Psoas muscle (tissue), 8 donors: Measurements from ENCODE around the gene GATA5. TPM values are rescaled to one million over a fixed set of nuclear protein-coding genes. Genes with fewer than 3 reads are reported as not detected.
A peak's percentile ranks its signal among the peaks of the same experiment; 100 is the strongest.

Experiments used
- ATAC-seq, 4 donors: fragments of 200-7000 bp; cut with Tn5 transposase; one replicate each; pipeline ENCODE4 v1.9.1; 2020; ENCODE audit warnings: moderate library complexity in 3 of 4, mild to moderate bottlenecking in 2 of 4
- DNase-seq, 2 donors: peaks; one replicate each; pipeline ENCODE4 v3.0.0-alpha.2; 2020
- H3K27ac ChIP-seq: fragments of 200-600 bp; one replicate; pipeline ENCODE4 v1.8.0; 2022
- H3K27me3 ChIP-seq, 3 donors: fragments of 200-600 bp in 1 of 3; one replicate each; pipeline versions ENCODE4 v1.6.1 to v1.8.0; 2013 to 2022; ENCODE audit warnings: low read length in 2 of 3, mild to moderate bottlenecking in 2 of 3, moderate library complexity in 1 of 3; ENCODE audit not compliant: insufficient read depth in 3 of 3
- H3K36me3 ChIP-seq, 2 donors: fragments of 200-600 bp in 1 of 2; one replicate each; pipeline versions ENCODE4 v1.6.1 to v1.8.0; 2013 to 2022; ENCODE audit warnings: low read depth in 1 of 2, mild to moderate bottlenecking in 1 of 2, moderate library complexity in 1 of 2; ENCODE audit not compliant: insufficient read depth in 1 of 2
- H3K4me1 ChIP-seq: fragments of 200-600 bp; one replicate; pipeline ENCODE4 v1.8.0; 2022
- H3K4me3 ChIP-seq: fragments of 200-600 bp; one replicate; pipeline ENCODE4 v1.8.0; 2022; ENCODE audit warnings: mild to moderate bottlenecking
- H3K9me3 ChIP-seq: fragments of 200-600 bp; one replicate; pipeline ENCODE4 v1.8.0; 2022
- WGBS, 3 donors: extraction: QIAGEN DNeasy Blood & Tissue Kit; methylation state at CpG; one replicate each; pipeline versions ENCODE4 v1.1.6 to v1.1.7; 2013; 5-methylcytosine and 5-hydroxymethylcytosine counted together
- intact Hi-C, 2 donors: fragments of 100-400 bp; cut with DNase I; formaldehyde crosslinking; loops; one replicate each; pipeline versions ENCODE4 v1.11.0 to v1.14.2; 2022
- polyA plus RNA-seq, 3 donors: library from polyadenylated mRNA; stranded (reverse); fragments of 200-250 nt; gene quantifications; one replicate each; pipeline ENCODE4 v1.2.3, GENCODE V29; 2013
- total RNA-seq, 4 donors: library from RNA; stranded (reverse); fragmentation: NEBNext Ultra II Directional in 2 of 4; extraction: Animal tissue kit (Norgen Biotek cat#: 25700) in 2 of 4; gene quantifications; one replicate each; pipeline versions ENCODE4 v1.2.1 to v1.2.4, GENCODE V29; 2021 to 2023
- TF ChIP-seq, protein P1 (sequence below): fragments of 200-600 bp; IDR thresholded peaks from one replicate; pipeline ENCODE4 v1.8.0; 2022; ENCODE audit warnings: antibody characterized with exemption
- donor health status: healthy with polysubstance abuse.
- donor health status: DM: no; HTN: no; CAD: no; lungs with moderate emphysema.
- donor health status: Bipolar disorder and iron deficiency.
- donor health status: healthy.
- donor health status: DM: yes; HTN: yes; CAD: no.
- donor health status: DM: no; HTN: no; CAD: no.
- donor health status: DM: no; HTN: no; CAD: no.
- donor health status: DM: yes; HTN: yes; CAD: no.

The GATA5 gene
- total and polyA plus RNA-seq, 7 donors = 0.01 to 0.14 (median 0.08) TPM; not detected in 3

GRCh38 chr20:62480318-62480717 is 4.5 kb upstream of the GATA5 start:
- Histone ChIP-seq H3K27me3 (peaks cover 0 to 81% (median 24%) of the 10 kb centered on the region in 3 donors), H3K4me3 (no peak overlapping the region), H3K27ac (no peak overlapping the region), H3K36me3 (no peaks in the 10 kb centered on the region), H3K4me1 (peaks cover 19% of the 10 kb centered on the region), H3K9me3 (no peaks in the 10 kb centered on the region)
- intact Hi-C loops = loop anchor here in 1 of 2 donors (5.0 kb wide), 1 partner anchor 137 kb away; no protein-coding TSS in a partner anchor
- 72 to 81% (median 74%) methylated on average over 8 to 9 of the region's 9 CpGs for WGBS, 3 donors
- TF ChIP-seq, protein P1, sequence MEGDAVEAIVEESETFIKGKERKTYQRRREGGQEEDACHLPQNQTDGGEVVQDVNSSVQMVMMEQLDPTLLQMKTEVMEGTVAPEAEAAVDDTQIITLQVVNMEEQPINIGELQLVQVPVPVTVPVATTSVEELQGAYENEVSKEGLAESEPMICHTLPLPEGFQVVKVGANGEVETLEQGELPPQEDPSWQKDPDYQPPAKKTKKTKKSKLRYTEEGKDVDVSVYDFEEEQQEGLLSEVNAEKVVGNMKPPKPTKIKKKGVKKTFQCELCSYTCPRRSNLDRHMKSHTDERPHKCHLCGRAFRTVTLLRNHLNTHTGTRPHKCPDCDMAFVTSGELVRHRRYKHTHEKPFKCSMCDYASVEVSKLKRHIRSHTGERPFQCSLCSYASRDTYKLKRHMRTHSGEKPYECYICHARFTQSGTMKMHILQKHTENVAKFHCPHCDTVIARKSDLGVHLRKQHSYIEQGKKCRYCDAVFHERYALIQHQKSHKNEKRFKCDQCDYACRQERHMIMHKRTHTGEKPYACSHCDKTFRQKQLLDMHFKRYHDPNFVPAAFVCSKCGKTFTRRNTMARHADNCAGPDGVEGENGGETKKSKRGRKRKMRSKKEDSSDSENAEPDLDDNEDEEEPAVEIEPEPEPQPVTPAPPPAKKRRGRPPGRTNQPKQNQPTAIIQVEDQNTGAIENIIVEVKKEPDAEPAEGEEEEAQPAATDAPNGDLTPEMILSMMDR = no peak
- ATAC-seq (no peak), DNase-seq (no peak)

- Histone ChIP-seq H3K4me3 (no peak overlapping the region), H3K4me1 (peaks cover 19% of the 10 kb centered on the region), H3K27me3 (peaks cover 0 to 82% (median 29%) of the 10 kb centered on the region in 3 donors), H3K9me3 (no peaks in the 10 kb centered on the region), H3K36me3 (no peaks in the 10 kb centered on the region), H3K27ac (no peak overlapping the region)
- DNase-seq (no peak), ATAC-seq (no peak)
- WGBS, 3 donors = 49 to 62% (median 53%) methylated on average over 5 of the region's 5 CpGs
- intact Hi-C loops = loop anchor here in 1 of 2 donors (5.0 kb wide), 1 partner anchor 138 kb away; no protein-coding TSS in a partner anchor
- TF ChIP-seq, protein P1 = no peak
Observed at GRCh38 chr20:62479656-62480055, 3.9 kb upstream of the GATA5 start.

DNA sequence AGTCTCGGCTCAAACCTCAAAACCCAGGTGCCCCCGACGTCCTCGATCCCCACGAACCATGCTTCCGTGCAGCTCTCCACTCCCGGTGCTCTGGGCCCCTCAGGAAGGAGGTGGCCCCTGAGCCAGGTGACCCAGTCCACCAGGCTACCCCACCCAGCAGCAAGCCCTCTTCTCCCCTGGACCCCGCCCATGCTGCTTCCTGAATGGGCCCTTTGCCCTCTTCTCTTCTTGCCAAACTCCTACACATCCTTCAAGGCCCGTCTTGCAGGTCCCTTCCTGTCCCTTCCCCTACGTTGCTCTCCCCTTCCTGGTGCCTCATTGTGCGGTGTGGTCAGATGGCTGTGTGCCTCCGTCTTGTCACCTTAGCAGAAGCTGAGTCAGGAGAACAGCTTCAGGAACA is 3.4 kb upstream of the GATA5 start:
- WGBS, 3 donors = 83 to 87% (median 86%) methylated on average over 10 to 12 of the region's 12 CpGs

DNA sequence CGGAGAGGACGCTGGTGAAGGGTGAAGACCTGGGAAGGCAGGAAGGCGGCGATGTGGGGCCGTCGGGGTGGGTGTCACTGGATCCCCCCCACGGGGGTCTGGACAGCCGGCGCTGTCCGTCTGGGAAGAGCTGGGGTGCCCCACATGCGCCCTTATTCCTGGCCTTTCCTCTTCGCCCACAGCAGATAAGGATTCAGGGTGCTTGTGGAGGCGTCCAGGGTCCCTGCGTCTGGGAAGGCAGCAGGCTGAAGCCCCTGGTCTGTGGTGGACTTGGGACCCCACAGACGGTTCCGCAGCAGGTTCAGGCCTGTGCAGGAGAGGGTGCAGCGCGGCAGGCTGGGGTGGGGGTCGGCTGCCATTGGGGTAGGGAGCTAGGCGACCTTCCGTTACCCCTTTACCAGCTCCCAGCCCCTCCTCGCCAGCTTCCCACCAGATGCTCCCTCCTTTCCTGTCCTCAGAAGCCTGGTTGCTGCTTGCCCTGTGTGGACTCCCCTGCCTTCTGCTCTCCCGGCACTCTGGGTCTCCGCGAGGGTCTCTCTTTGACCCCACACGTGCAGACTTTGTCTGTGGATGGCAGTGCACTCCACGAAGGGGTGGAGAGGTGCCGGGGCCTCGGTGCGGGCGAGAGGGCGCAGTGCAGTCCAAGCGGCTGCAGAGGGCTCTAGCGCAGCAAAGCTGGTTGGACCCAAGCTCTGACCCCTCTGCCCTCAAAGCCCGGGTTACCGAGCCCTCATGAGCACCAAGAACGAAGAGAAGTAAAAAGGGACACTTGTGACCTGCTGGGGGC is 2.1 kb upstream of the GATA5 start:
- intact Hi-C loops = no loop called here
- ATAC-seq (peak in 3 of 4 donors; percentile 36 to 68 (median 68)), DNase-seq (no peak)
- Histone ChIP-seq H3K27me3 (peaks cover 0 to 83% (median 38%) of the 10 kb centered on the region in 3 donors), H3K4me1 (peaks cover 19% of the 10 kb centered on the region), H3K9me3 (no peaks in the 10 kb centered on the region), H3K36me3 (no peaks in the 10 kb centered on the region), H3K4me3 (no peak overlapping the region), H3K27ac (no peak overlapping the region)
- TF ChIP-seq, protein P1 = no peak
- 23 to 29% (median 24%) methylated on average over 35 to 37 of the region's 37 CpGs for WGBS, 3 donors

More for the DNA sequence above, 3.4 kb upstream of the GATA5 start:
- peaks cover 19% of the 10 kb centered on the region for H3K4me1 ChIP-seq
- DNase-seq (no peak), ATAC-seq (no peak)
- no peaks in the 10 kb centered on the region for H3K36me3 ChIP-seq
- no peak overlapping the region for H3K4me3 ChIP-seq
- H3K27me3 ChIP-seq = peaks cover 0 to 82% (median 32%) of the 10 kb centered on the region in 3 donors
- H3K27ac ChIP-seq = no peak overlapping the region
- intact Hi-C loops = no loop called here
- TF ChIP-seq, protein P1 = no peak
- no peaks in the 10 kb centered on the region for H3K9me3 ChIP-seq
